ENCODE data around the gene POLR1A. TPM values are rescaled to one million over a fixed set of nuclear protein-coding genes. Genes with fewer than 3 reads are reported as not detected.

The POLR1A gene
- total and polyA plus RNA-seq, 2 donors (not counting 1 experiment from before 2014, with no cell fraction given) = 3.4 to 36.8 TPM

DNA sequence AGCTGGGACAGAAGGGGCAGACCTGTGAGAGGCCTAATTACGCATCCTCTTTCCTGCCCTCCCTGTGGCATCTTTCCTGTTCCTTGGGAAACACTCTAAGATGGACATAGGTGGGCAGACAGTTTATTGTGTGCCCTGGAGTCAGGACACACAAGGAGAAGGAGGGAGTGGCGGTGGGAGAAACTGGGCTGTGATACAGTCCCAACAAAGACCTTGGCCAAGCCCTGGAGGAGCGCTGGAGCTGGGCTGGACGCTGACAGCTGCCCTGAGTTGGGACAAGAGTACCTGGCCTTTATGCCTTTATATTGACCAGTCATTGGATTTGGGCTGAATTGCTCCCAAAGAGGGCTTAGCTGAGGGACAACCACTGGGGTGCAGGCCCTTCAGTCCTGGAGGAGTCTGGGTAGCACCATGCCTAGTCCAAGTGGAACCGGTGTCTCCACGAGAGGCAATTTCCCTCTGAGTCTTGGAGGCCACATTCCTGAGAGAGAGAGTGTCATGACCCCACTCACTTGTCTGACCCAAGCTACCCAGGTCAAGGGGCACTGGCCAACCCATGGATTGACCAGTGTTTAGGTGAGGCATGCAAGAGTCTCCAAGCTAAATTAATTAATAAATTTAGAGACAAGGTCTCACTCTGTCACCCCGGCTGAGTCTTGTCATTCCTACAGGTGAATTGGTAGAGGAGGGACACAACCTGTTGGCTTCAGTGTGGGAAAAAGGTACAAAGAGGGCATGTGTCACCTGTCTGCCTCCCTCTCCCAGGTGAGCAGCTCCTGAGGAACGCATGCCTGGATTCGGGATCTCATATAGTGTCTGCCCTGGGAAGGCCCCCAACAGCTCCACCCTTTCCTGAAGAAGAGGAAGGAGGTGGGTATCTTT lies 109.8 kb downstream of the POLR1A start:
- Mint-ChIP-seq H3K27ac (peak overlapping the region; percentile 83), H3K4me1 (peaks cover 81% of the 10 kb centered on the region), H3K27me3 (no peaks in the 10 kb centered on the region), H3K9me3 (ENCODE audit: insufficient read depth) (no peaks in the 10 kb centered on the region), H3K4me3 (peak overlapping the region; percentile 54)
- Histone ChIP-seq H3K27ac (ENCODE audit: low read length in 2 of 2) (peak overlapping the region in 1 of 2 donors; percentile 73), H3K27me3 (replicated peaks in 1 of 4; ENCODE audit: control extremely low read depth in 1 of 4, control insufficient read depth in 3 of 4, insufficient read depth in 4 of 4, low read length in 3 of 4) (no peaks in the 10 kb centered on the region), H2AFZ (ENCODE audit: insufficient read depth, low read depth, low read length, poor library complexity, severe bottlenecking) (no peak overlapping the region), H3K9me3 (ENCODE audit: control extremely low read depth in 1 of 3, control insufficient read depth in 2 of 3, insufficient read depth in 1 of 3, low read length in 2 of 3) (peaks cover 0 to 6% (median 0%) of the 10 kb centered on the region in 3 donors), H3K4me1 (ENCODE audit: control insufficient read depth in 2 of 2, insufficient read depth in 2 of 2, low read length in 2 of 2) (peaks cover 73 to 82% of the 10 kb centered on the region in 2 donors), H3K4me2 (replicated peaks; ENCODE audit: low read depth, low read length, poor library complexity, severe bottlenecking) (peak overlapping the region; percentile 66), H3K9ac (ENCODE audit: low read length) (no peak overlapping the region), H3K36me3 (replicated peaks in 1 of 2; ENCODE audit: control extremely low read depth in 1 of 2, control insufficient read depth in 1 of 2, extremely low read depth in 1 of 2, insufficient read depth in 2 of 2, low read length in 1 of 2) (no peaks in the 10 kb centered on the region), H3K4me3 (ENCODE audit: control extremely low read depth in 1 of 5, extremely low read depth in 1 of 5, insufficient read depth in 1 of 5, low read depth in 2 of 5, low read length in 4 of 5) (no peak overlapping the region), H4K20me1 (ENCODE audit: control insufficient read depth, insufficient read depth, low read length, poor library complexity, severe bottlenecking) (no peaks in the 10 kb centered on the region), H3K79me2 (ENCODE audit: control insufficient read depth, insufficient read depth, low read length) (peaks cover 4% of the 10 kb centered on the region)
- intact Hi-C loops (cut with micrococcal nuclease) = loop anchor here (2.0 to 5.0 kb wide), 2 partner anchors 85 to 144 kb away; no protein-coding TSS in a partner anchor
- ChIA-PET CTCF (interaction anchor here (1.2 to 4.3 kb wide), 5 partner anchors 26 to 169 kb away, joined by 3 to 21 read pairs (median 11); no protein-coding TSS in a partner anchor), POLR2A (interaction anchor here (1.8 to 2.4 kb wide), 2 partner anchors 40 kb away, joined by 7 to 17 read pairs; no protein-coding TSS in a partner anchor)
- ATAC-seq (ENCODE audit: low read depth) = no peak
- WGBS (ENCODE audit: insufficient coverage) = 99% methylated on average over 5 of the region's 9 CpGs
- no peak for DNase-seq
- no peak for TF ChIP-seq EZH2 (IDR thresholded peaks at IDR 0.05; ENCODE audit: borderline replicate concordance, insufficient read depth, low read depth, low read length, poor library complexity, severe bottlenecking)
- TF ChIP-seq, protein P1, sequence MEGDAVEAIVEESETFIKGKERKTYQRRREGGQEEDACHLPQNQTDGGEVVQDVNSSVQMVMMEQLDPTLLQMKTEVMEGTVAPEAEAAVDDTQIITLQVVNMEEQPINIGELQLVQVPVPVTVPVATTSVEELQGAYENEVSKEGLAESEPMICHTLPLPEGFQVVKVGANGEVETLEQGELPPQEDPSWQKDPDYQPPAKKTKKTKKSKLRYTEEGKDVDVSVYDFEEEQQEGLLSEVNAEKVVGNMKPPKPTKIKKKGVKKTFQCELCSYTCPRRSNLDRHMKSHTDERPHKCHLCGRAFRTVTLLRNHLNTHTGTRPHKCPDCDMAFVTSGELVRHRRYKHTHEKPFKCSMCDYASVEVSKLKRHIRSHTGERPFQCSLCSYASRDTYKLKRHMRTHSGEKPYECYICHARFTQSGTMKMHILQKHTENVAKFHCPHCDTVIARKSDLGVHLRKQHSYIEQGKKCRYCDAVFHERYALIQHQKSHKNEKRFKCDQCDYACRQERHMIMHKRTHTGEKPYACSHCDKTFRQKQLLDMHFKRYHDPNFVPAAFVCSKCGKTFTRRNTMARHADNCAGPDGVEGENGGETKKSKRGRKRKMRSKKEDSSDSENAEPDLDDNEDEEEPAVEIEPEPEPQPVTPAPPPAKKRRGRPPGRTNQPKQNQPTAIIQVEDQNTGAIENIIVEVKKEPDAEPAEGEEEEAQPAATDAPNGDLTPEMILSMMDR (IDR thresholded peaks at IDR 0.05) = no peak
